ENCODE results near the gene RIPOR3. TPM values are rescaled to one million over a fixed set of nuclear protein-coding genes. Genes with fewer than 3 reads are reported as not detected.

Gene RIPOR3
- polyA plus RNA-seq, 1 donor (not counting 4 experiments of a cell fraction or from before 2014, with no cell fraction given), result 0.10 TPM

GRCh38 chr20:50682065-50682464 is 9.3 kb downstream of the RIPOR3 start:
- Histone ChIP-seq H3K79me2 (ENCODE audit: control insufficient read depth, insufficient read depth, low read length) (no peaks in the 10 kb centered on the region), H3K27me3 (ENCODE audit: control insufficient read depth, extremely low read depth, insufficient read depth, low read length) (no peaks in the 10 kb centered on the region), H3K4me3 (ENCODE audit: control insufficient read depth in 2 of 3, extremely low read depth in 1 of 3, insufficient read depth in 2 of 3, low read depth in 1 of 3, low read length in 3 of 3) (no peak overlapping the region), H3K4me1 (ENCODE audit: control insufficient read depth, extremely low read depth, insufficient read depth, low read length) (no peaks in the 10 kb centered on the region), H3K4me2 (ENCODE audit: control insufficient read depth, extremely low read depth, insufficient read depth, low read depth, low read length) (no peak overlapping the region), H2AFZ (ENCODE audit: control insufficient read depth, low read length) (no peak overlapping the region), H3K36me3 (ENCODE audit: control insufficient read depth in 2 of 2, extremely low read depth in 1 of 2, insufficient read depth in 2 of 2, low read length in 2 of 2) (no peaks in the 10 kb centered on the region), H3K9me1 (ENCODE audit: control insufficient read depth, extremely low read depth, insufficient read depth, low read length) (no peaks in the 10 kb centered on the region), H3K9ac (ENCODE audit: control insufficient read depth, extremely low read depth, insufficient read depth, low read length) (no peak overlapping the region), H3K27ac (ENCODE audit: control insufficient read depth, insufficient read depth, low read length) (no peak overlapping the region), H4K20me1 (ENCODE audit: control insufficient read depth, extremely low read depth, insufficient read depth, low read length) (no peaks in the 10 kb centered on the region), H3K9me3 (ENCODE audit: control insufficient read depth, low read depth, low read length) (no peaks in the 10 kb centered on the region)
- FAIRE-seq (no peak), DNase-seq (ENCODE audit: low read depth, low spot score) (no peak)
- no peak for TF ChIP-seq EZH2 (IDR thresholded peaks at IDR 0.05; ENCODE audit: low read length)
- TF ChIP-seq CTCF (optimal IDR thresholded peaks at IDR 0.05 in 1 of 3, IDR thresholded peaks at IDR 0.05 in 1 of 3, conservative IDR thresholded peaks at IDR 0.05 in 1 of 3; ENCODE audit: extremely low read depth in 1 of 3, insufficient read depth in 2 of 3, low read length in 3 of 3), result no peak
- dilution Hi-C loops (cut with MboI; ENCODE audit: extremely low pct_ligation_motif_present, low sequenced_read_pairs), result no loop called here

GRCh38 chr20:50681359-50682064 is 9.8 kb downstream of the RIPOR3 start:
- no peaks in the 10 kb centered on the region for H4K20me1 ChIP-seq (ENCODE audit: control insufficient read depth, extremely low read depth, insufficient read depth, low read length)
- DNase-seq (ENCODE audit: low read depth, low spot score) (no peak), FAIRE-seq (no peak)
- TF ChIP-seq EZH2 (IDR thresholded peaks at IDR 0.05; ENCODE audit: low read length), result no peak
- no peak for TF ChIP-seq CTCF (optimal IDR thresholded peaks at IDR 0.05 in 1 of 3, IDR thresholded peaks at IDR 0.05 in 1 of 3, conservative IDR thresholded peaks at IDR 0.05 in 1 of 3; ENCODE audit: extremely low read depth in 1 of 3, insufficient read depth in 2 of 3, low read length in 3 of 3)
- H2AFZ ChIP-seq (ENCODE audit: control insufficient read depth, low read length), result no peak overlapping the region
- no peaks in the 10 kb centered on the region for H3K79me2 ChIP-seq (ENCODE audit: control insufficient read depth, insufficient read depth, low read length)
- no peaks in the 10 kb centered on the region for H3K9me3 ChIP-seq (ENCODE audit: control insufficient read depth, low read depth, low read length)
- H3K4me1 ChIP-seq (ENCODE audit: control insufficient read depth, extremely low read depth, insufficient read depth, low read length), result no peaks in the 10 kb centered on the region
- no peak overlapping the region for H3K27ac ChIP-seq (ENCODE audit: control insufficient read depth, insufficient read depth, low read length)
- dilution Hi-C loops (cut with MboI; ENCODE audit: extremely low pct_ligation_motif_present, low sequenced_read_pairs), result no loop called here
- no peak overlapping the region for H3K4me2 ChIP-seq (ENCODE audit: control insufficient read depth, extremely low read depth, insufficient read depth, low read depth, low read length)
- no peaks in the 10 kb centered on the region for H3K27me3 ChIP-seq (ENCODE audit: control insufficient read depth, extremely low read depth, insufficient read depth, low read length)
- H3K9me1 ChIP-seq (ENCODE audit: control insufficient read depth, extremely low read depth, insufficient read depth, low read length), result no peaks in the 10 kb centered on the region
- no peaks in the 10 kb centered on the region for H3K36me3 ChIP-seq (ENCODE audit: control insufficient read depth in 2 of 2, extremely low read depth in 1 of 2, insufficient read depth in 2 of 2, low read length in 2 of 2)
- H3K9ac ChIP-seq (ENCODE audit: control insufficient read depth, extremely low read depth, insufficient read depth, low read length), result no peak overlapping the region
- H3K4me3 ChIP-seq (ENCODE audit: control insufficient read depth in 2 of 3, extremely low read depth in 1 of 3, insufficient read depth in 2 of 3, low read depth in 1 of 3, low read length in 3 of 3), result no peak overlapping the region
